NB4 (cell line): ENCODE measurements around the gene MOB3B.

Experiments used
- POLR2A ChIP-seq: IDR thresholded peaks from 2 replicates; pipeline ENCODE4 v1.6.1; 2011; ENCODE audit warnings: mild to moderate bottlenecking; ENCODE audit not compliant: insufficient read length; ENCODE audit errors: extremely low read depth
- TF ChIP-seq, protein P1 (sequence below): IDR thresholded peaks from one replicate; pipeline ENCODE4 v1.5.1; 2012; ENCODE audit warnings: low read depth, low read length
- TF ChIP-seq, protein P2 (sequence below): IDR thresholded peaks from 2 replicates; pipeline ENCODE4 v1.6.1; 2011; ENCODE audit warnings: low read depth, low read length

DNA sequence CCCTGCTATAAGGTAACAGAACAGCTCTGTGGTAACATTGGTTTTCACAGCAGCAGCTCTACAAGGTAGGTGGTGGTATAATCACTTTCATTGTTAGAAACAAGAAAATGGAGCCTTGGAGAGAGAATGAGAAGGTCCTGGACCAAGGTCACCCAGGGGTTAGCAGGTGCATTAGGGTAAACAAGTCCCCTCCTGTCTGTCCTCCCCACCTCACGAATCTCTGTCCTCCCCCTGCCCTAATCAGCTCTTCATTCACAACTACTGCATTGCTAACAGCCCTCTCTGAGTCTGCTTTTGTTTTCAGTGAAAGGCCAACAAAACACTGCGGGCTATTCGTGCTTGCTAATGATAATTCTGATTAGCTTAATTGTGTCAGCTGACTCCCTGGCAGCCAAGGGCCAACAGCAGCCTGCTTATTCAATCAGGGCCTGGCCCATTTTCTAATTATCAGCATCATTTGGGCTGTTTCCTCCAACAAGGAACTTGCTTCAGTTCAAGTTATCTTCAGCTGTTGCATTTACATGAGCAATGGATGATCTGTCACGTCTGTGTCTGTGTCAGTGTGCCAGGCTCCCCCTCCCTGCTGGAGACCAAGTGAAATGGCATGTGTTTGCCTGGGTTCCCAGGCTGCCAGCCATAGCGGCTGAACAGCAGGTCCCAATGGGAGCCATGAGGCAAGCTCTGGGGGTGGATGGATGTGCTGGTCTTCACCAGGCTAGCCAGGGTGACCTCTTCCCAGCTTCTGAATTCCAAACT is 176.0 kb downstream of the MOB3B start:
- TF ChIP-seq, protein P1, sequence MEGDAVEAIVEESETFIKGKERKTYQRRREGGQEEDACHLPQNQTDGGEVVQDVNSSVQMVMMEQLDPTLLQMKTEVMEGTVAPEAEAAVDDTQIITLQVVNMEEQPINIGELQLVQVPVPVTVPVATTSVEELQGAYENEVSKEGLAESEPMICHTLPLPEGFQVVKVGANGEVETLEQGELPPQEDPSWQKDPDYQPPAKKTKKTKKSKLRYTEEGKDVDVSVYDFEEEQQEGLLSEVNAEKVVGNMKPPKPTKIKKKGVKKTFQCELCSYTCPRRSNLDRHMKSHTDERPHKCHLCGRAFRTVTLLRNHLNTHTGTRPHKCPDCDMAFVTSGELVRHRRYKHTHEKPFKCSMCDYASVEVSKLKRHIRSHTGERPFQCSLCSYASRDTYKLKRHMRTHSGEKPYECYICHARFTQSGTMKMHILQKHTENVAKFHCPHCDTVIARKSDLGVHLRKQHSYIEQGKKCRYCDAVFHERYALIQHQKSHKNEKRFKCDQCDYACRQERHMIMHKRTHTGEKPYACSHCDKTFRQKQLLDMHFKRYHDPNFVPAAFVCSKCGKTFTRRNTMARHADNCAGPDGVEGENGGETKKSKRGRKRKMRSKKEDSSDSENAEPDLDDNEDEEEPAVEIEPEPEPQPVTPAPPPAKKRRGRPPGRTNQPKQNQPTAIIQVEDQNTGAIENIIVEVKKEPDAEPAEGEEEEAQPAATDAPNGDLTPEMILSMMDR: no peak
- TF ChIP-seq, protein P2, sequence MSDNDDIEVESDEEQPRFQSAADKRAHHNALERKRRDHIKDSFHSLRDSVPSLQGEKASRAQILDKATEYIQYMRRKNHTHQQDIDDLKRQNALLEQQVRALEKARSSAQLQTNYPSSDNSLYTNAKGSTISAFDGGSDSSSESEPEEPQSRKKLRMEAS: no peak
- TF ChIP-seq POLR2A: no peak
